GM10266 (cell line): ENCODE results near the gene CAPN3.
"Not testable (repeated sequence)": the region's sequence is repeated elsewhere in the genome, so short reads cannot be mapped to it uniquely, and the experiment has no call there.

ENCODE experiments used
- DNase-seq: peaks from one replicate; pipeline ENCODE4 v3.0.0; 2012; ENCODE audit errors: extremely low spot score
- TF ChIP-seq, protein P1 (sequence below): IDR thresholded peaks from 2 replicates; pipeline ENCODE4 v1.5.1; 2012; ENCODE audit warnings: mild to moderate bottlenecking, low read depth; ENCODE audit not compliant: control insufficient read depth, insufficient read depth; ENCODE audit errors: missing control alignments

The CAPN3 gene

DNA sequence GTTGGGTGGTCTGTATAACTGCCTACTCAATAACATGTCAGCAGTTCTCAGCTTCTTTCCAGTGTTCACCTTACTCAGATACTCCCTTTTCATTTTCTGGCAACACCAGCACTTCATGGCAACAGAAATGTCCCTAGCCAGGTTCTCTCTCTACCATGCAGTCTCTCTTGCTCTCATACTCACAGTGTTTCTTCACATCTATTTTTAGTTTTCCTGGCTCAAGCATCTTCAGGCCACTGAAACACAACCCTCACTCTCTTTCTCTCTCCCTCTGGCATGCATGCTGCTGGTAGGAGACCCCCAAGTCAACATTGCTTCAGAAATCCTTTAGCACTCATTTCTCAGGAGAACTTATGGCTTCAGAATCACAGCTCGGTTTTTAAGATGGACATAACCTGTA lies at the start of gene CAPN3:
Gene CAPN3 (plus strand): TSS at position 253 of the 400 bp plus-strand sequence. CDS start 305 bp downstream, outside the sequence.
- TF ChIP-seq, protein P1, sequence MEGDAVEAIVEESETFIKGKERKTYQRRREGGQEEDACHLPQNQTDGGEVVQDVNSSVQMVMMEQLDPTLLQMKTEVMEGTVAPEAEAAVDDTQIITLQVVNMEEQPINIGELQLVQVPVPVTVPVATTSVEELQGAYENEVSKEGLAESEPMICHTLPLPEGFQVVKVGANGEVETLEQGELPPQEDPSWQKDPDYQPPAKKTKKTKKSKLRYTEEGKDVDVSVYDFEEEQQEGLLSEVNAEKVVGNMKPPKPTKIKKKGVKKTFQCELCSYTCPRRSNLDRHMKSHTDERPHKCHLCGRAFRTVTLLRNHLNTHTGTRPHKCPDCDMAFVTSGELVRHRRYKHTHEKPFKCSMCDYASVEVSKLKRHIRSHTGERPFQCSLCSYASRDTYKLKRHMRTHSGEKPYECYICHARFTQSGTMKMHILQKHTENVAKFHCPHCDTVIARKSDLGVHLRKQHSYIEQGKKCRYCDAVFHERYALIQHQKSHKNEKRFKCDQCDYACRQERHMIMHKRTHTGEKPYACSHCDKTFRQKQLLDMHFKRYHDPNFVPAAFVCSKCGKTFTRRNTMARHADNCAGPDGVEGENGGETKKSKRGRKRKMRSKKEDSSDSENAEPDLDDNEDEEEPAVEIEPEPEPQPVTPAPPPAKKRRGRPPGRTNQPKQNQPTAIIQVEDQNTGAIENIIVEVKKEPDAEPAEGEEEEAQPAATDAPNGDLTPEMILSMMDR: no peak
- no peak for DNase-seq

DNA sequence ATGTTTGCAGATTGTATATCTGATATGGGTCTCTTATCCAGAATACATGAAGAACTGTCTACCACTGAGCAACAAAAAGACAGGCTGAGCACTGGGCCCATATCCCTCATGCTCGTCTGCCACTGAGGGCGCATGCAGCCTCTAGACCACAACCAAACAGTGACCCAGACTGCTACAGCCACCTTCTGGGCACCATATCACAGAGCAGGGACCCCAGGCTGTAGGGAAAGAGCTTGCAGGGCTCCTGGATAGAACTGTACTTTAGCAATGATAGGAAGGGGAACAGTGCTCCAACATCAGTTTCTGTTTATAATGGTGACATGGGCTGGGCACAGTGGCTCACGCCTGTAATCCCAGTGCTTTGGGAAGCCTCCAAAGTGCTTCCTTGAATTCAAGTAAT lies 45.8 kb upstream of the CAPN3 start:
- TF ChIP-seq, protein P1: no peak
- DNase-seq: no peak

GRCh38 chr15:42314818-42315217 lies 44.5 kb upstream of the CAPN3 start:
- no peak for DNase-seq
- TF ChIP-seq, protein P1: no peak

GRCh38 chr15:42315521-42315920 lies 43.8 kb upstream of the CAPN3 start:
- DNase-seq: no peak
- TF ChIP-seq, protein P1: no peak

GRCh38 chr15:42316282-42316805 lies 43.0 kb upstream of the CAPN3 start:
- DNase-seq: not testable (repeated sequence)

DNA sequence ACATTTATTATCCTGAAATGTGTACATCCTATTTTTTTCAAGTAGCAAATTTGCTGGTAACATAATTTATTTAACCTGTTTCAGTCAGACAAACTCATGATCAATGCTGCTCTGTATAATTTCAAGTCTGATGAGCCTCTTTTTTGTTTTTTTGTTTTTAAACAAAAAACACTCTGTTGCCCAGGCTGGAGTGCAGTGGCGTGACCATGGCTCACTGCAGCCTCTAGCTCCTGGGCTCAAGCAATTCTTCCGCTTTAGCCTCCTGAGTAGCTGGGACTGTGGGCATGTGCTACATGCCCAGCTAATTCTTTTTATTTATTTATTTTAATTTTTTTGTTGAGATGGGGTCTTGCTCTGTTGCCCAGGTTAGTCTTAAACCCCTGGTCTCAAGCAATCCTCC lies 40.1 kb upstream of the CAPN3 start:
- TF ChIP-seq, protein P1: no peak
- DNase-seq: no peak

DNA sequence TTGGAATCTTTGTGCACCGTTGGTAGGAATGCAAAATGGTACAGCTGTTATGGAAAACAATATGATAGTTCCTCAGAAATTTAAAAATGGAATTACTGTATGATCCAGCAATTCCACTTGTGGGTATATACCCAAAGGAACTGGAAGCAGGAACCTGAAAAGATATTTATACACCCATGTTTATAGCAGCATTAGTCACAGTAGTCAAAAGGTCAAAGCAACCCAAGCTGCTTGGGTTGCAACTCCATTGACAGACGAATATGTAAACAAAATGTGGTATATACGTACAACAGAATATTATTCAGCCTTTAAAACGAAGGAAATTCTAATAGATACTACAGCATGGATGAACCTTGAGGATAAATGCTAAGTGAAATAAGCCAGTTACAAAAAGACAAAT lies 35.0 kb upstream of the CAPN3 start:
- DNase-seq: no peak
- TF ChIP-seq, protein P1: no peak

DNA sequence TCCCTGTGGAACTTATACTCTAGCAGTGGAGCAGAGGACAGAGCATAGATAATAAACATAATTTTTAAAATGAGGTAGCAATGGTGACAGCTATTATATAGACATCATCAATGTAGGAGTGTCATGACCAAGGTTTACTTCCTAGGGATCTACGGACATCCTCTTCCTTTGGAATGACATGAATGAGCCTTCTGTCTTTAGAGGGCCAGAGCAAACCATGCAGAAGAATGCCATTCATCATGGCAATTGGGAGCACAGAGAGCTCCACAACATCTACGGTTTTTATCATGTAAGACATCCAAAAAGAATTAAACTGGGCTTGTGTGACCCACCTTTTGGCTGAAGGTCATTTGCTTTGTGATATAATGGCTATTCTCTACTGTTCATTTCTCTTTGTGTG lies 30.1 kb upstream of the CAPN3 start:
- DNase-seq: no peak
- TF ChIP-seq, protein P1: no peak
